DND-41 (cell line): ENCODE measurements around the gene USP34.
"Not testable (repeated sequence)": the region's sequence is repeated elsewhere in the genome, so short reads cannot be mapped to it uniquely, and the experiment has no call there.

Source experiments
- CTCF ChIP-seq: IDR thresholded peaks from 2 replicates; pipeline ENCODE4 v1.5.1; 2012; ENCODE audit warnings: borderline replicate concordance, low read length, moderate library complexity, mild to moderate bottlenecking; ENCODE audit not compliant: poor library complexity, severe bottlenecking; ENCODE audit errors: extremely low read depth
- EZH2 ChIP-seq: IDR thresholded peaks from 3 replicates; pipeline ENCODE4 v1.6.1; 2012; ENCODE audit warnings: borderline replicate concordance, low read depth, mild to moderate bottlenecking, moderate library complexity, low read length, inconsistent platforms; ENCODE audit not compliant: severe bottlenecking

DNA sequence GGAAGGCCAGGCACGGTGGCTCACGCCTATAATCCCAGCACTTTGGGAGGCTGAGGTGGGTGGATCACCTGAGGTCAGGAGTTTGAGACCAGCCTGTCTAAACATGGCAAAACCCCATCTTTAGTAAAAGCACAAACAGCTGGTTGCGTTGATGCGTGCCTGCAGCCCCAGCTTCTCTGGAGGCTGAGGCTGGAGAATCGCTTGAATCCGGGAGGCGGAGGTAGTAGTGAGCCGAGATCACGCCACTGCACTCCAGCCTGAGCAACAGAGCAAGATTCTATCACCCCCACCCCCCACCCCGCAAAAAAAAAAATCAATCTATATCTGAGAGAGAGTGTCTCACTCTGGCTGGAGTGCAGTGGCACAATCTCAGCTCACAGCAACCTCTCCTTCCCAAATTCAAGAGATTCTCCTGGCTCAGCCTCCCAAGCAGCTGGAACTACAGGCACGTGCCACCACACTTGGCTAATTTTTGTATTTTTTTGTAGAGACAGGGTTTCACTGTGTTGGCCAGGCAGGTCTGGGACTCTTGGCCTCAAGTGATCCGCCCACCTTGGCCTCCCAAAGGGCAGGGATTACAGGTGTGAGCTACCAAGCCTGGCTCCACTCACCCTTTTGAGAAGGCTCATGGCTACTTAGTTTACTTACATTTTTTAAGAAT, 6.2 kb upstream of the USP34 start:
- not testable (repeated sequence) for TF ChIP-seq CTCF, EZH2
